ENCODE results near the gene SOX30.

SOX30 gene

GRCh38 chr5:157607371-157608161 is 44.7 kb downstream of the SOX30 start:
- peak; percentile 24 to 55 for DNase-seq (ENCODE audit: low read depth in 2 of 2)

- no peak for DNase-seq (ENCODE audit: low read depth in 2 of 2)
Measured at GRCh38 chr5:157606046-157606445, 46.2 kb downstream of the SOX30 start.

GRCh38 chr5:157603333-157604190 is 48.7 kb downstream of the SOX30 start:
- peak in 1 of 2 donors; percentile 56 for DNase-seq (ENCODE audit: low read depth in 2 of 2)

- no peak for DNase-seq (ENCODE audit: low read depth in 2 of 2)
Measured at GRCh38 chr5:157602505-157602904, 49.7 kb downstream of the SOX30 start.

GRCh38 chr5:157600252-157600651 is 52.0 kb downstream of the SOX30 start:
- DNase-seq (ENCODE audit: low read depth in 2 of 2), result no peak

GRCh38 chr5:157599565-157599964 is 52.7 kb downstream of the SOX30 start:
- no peak for DNase-seq (ENCODE audit: low read depth in 2 of 2)

- DNase-seq (ENCODE audit: low read depth in 2 of 2), result no peak
Measured at GRCh38 chr5:157598350-157598936, 53.8 kb downstream of the SOX30 start.

- no peak for DNase-seq (ENCODE audit: low read depth in 2 of 2)
Measured at GRCh38 chr5:157597277-157597676, 55.0 kb downstream of the SOX30 start.

- peak in 1 of 2 donors; percentile 40 for DNase-seq (ENCODE audit: low read depth in 2 of 2)
Measured at GRCh38 chr5:157596487-157596886, 55.8 kb downstream of the SOX30 start.

- DNase-seq (ENCODE audit: low read depth in 2 of 2), result no peak
Measured at GRCh38 chr5:157594675-157595459, 57.4 kb downstream of the SOX30 start.

- DNase-seq (ENCODE audit: low read depth in 2 of 2), result no peak
Measured at GRCh38 chr5:157594257-157594656, 58.0 kb downstream of the SOX30 start.

- no peak for DNase-seq (ENCODE audit: low read depth in 2 of 2)
Measured at GRCh38 chr5:157593052-157593757, 59.0 kb downstream of the SOX30 start.

- DNase-seq (ENCODE audit: low read depth in 2 of 2), result no peak
Measured at GRCh38 chr5:157592594-157592993, 59.6 kb downstream of the SOX30 start.

- no peak for DNase-seq (ENCODE audit: low read depth in 2 of 2)
Measured at GRCh38 chr5:157590478-157590877, 61.8 kb downstream of the SOX30 start.

GRCh38 chr5:157584628-157585027 is 67.6 kb downstream of the SOX30 start:
- no peak for DNase-seq (ENCODE audit: low read depth in 2 of 2)

- no peak for DNase-seq (ENCODE audit: low read depth in 2 of 2)
Measured at GRCh38 chr5:157582731-157583620, 69.3 kb downstream of the SOX30 start.

GRCh38 chr5:157581901-157582300 is 70.3 kb downstream of the SOX30 start:
- DNase-seq (ENCODE audit: low read depth in 2 of 2), result no peak

GRCh38 chr5:157578079-157578780 is 74.0 kb downstream of the SOX30 start:
- no peak for DNase-seq (ENCODE audit: low read depth in 2 of 2)

- DNase-seq (ENCODE audit: low read depth in 2 of 2), result no peak
Measured at GRCh38 chr5:157576678-157577077, 75.6 kb downstream of the SOX30 start.
